Esophagus squamous epithelium (tissue), 4 donors: ENCODE data around the gene CDH13.

Source experiments
- CTCF ChIP-seq, 6 experiments: fragments of 450-650 bp in 4 of 6; fragments of 200-600 bp in 2 of 6; sonication (generic) in 2 of 6; IDR thresholded peaks; one replicate each; pipeline ENCODE4 v1.5.1; 2016 to 2019; ENCODE audit warnings: antibody characterized with exemption in 6 of 6, mild to moderate bottlenecking in 4 of 6, moderate library complexity in 4 of 6
- POLR2A ChIP-seq, 4 donors: fragments of 450-650 bp; IDR thresholded peaks; one replicate each; pipeline ENCODE4 v1.6.1; 2017; ENCODE audit warnings: antibody characterized with exemption in 4 of 4, mild to moderate bottlenecking in 4 of 4, moderate library complexity in 3 of 4

GRCh38 chr16:83794860-83795554 lies 1168.2 kb downstream of the CDH13 start:
- no peak for TF ChIP-seq CTCF (IDR thresholded peaks at IDR 0.05)
- TF ChIP-seq POLR2A (IDR thresholded peaks at IDR 0.05): no peak
